RCC 7860 (cell line): ENCODE measurements around the gene RRP1.
"Not testable (repeated sequence)": the region's sequence is repeated elsewhere in the genome, so short reads cannot be mapped to it uniquely, and the experiment has no call there.

Source experiments
- DNase-seq: peaks from one replicate; pipeline ENCODE4 v3.0.0-alpha.2; 2015; ENCODE audit warnings: low spot score
- FAIRE-seq: peaks from 2 replicates; lab custom pipeline; 2012; peaks lifted over from hg19 to GRCh38; lab: Jason Lieb, UNC

Gene RRP1

GRCh38 chr21:43834146-43834905 is 44.9 kb downstream of the RRP1 start:
- DNase-seq (no peak), FAIRE-seq (no peak)

- no peak for FAIRE-seq
- DNase-seq = no peak
Observed at GRCh38 chr21:43835050-43835449, 45.7 kb downstream of the RRP1 start.

DNA sequence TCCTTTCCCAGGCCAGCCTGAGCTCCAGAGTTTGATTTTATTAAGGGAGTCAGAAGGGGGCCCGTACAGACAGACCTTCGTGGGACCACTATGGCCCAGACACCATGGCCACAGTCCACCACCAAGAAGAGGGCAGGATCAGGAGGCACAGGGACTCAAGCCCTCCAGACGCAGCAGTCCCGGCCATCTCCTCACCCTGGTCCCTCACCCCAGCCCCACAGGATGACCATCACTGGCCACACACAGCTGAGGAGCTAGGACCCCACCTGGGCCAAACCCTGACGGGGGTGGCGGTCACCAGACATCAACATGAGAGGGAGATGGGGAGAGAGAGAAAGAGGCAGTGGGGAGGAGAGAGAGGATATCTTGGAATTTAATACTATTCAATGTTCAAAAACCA is 46.5 kb downstream of the RRP1 start:
- FAIRE-seq = no peak

GRCh38 chr21:43836616-43837015 is 47.2 kb downstream of the RRP1 start:
- DNase-seq = no peak
- FAIRE-seq = no peak

More for the DNA sequence above, 46.5 kb downstream of the RRP1 start:
- no peak for DNase-seq

DNA sequence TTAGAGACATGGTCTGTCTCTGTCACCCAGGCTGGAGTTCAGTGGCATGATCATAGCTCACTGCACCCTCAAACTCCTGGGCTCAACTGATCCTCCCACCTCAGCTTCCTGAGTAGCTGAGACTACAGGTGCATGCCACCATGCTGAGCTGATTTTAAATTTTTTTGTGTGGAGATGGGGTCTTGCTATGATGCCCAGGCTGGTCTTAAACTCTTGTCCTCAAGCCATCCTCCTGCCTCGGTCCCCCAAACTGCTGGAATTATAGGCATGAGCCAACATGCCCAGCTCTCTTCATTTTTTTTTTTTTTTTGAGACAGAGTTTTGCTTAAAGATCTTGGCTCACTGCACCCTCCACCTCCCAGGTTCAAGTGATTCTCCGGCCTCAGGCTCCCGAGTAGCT is 50.9 kb downstream of the RRP1 start:
- DNase-seq = no peak
- FAIRE-seq = no peak

GRCh38 chr21:43842742-43843141 is 53.4 kb downstream of the RRP1 start:
- DNase-seq = no peak

GRCh38 chr21:43844906-43845305 is 55.5 kb downstream of the RRP1 start:
- DNase-seq, FAIRE-seq: not testable (repeated sequence)

More at GRCh38 chr21:43842742-43843141, 53.4 kb downstream of the RRP1 start:
- FAIRE-seq = no peak

- no peak for DNase-seq
- no peak for FAIRE-seq
Observed at GRCh38 chr21:43845386-43845785, 56.0 kb downstream of the RRP1 start.

GRCh38 chr21:43846430-43846829 is 57.1 kb downstream of the RRP1 start:
- FAIRE-seq (no peak), DNase-seq (no peak)

- FAIRE-seq (no peak), DNase-seq (no peak)
Observed at GRCh38 chr21:43847301-43847700, 57.9 kb downstream of the RRP1 start.

DNA sequence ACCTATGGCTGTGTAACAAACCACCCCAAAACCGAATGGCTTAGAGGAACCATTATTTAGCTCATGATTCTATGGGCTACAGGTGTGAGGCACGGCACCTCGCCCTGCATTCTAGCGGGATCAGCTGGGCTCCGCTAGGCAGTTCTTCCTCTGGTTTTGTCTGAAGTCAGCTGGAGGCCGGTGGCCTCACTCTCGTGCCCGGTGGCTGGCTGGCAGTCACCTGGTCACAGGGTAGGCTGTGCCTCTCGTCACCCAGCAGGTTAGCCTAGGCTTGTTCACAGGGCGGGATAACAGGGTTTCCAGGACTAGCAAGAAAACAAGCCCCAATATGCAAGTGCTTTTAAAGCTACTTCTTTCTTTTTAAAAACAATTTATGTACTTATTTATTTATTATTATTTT is 59.4 kb downstream of the RRP1 start:
- DNase-seq = no peak
- FAIRE-seq = no peak

DNA sequence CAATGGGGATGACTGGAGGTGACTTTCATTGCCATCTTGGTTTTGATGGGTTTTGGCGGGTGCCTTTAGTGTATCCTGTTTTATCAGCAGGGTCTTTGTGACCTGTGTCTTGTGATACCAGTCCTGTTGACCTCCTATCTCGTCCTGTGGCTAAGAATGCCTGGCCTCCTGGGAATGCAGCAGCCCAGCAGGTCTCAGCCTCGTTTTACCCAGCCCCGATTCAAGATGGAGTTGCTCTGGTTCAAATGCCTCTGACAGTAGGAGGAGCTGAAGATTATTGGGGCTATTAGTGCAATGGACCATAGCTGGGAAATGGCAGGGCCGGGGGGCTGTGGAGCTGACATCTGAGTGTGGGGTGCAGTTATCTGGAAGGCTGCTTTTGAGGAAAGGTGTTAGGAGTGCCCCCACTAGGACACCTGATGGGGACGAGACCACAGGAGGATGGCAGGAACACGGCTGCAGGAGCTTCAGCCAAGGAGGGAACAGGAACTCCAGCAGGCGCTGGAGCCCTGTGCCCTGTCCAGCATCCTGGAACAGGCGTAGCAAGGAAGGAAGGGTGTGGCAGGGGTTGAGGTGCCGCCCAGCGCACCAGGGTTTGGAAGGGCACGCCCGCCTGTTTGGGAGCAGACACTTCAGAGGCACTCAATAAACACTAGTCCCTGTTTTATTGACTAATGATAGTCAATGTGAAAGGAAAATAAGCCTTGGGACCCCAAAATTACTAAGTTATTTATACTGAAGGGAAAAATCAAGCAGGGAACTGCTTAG is 60.3 kb downstream of the RRP1 start:
- no peak for FAIRE-seq

GRCh38 chr21:43850728-43851295 is 61.4 kb downstream of the RRP1 start:
- DNase-seq = no peak

More for the DNA sequence above, 60.3 kb downstream of the RRP1 start:
- DNase-seq = no peak

GRCh38 chr21:43851593-43851992 is 62.2 kb downstream of the RRP1 start:
- FAIRE-seq (no peak), DNase-seq (no peak)

More at GRCh38 chr21:43850728-43851295, 61.4 kb downstream of the RRP1 start:
- no peak for FAIRE-seq

DNA sequence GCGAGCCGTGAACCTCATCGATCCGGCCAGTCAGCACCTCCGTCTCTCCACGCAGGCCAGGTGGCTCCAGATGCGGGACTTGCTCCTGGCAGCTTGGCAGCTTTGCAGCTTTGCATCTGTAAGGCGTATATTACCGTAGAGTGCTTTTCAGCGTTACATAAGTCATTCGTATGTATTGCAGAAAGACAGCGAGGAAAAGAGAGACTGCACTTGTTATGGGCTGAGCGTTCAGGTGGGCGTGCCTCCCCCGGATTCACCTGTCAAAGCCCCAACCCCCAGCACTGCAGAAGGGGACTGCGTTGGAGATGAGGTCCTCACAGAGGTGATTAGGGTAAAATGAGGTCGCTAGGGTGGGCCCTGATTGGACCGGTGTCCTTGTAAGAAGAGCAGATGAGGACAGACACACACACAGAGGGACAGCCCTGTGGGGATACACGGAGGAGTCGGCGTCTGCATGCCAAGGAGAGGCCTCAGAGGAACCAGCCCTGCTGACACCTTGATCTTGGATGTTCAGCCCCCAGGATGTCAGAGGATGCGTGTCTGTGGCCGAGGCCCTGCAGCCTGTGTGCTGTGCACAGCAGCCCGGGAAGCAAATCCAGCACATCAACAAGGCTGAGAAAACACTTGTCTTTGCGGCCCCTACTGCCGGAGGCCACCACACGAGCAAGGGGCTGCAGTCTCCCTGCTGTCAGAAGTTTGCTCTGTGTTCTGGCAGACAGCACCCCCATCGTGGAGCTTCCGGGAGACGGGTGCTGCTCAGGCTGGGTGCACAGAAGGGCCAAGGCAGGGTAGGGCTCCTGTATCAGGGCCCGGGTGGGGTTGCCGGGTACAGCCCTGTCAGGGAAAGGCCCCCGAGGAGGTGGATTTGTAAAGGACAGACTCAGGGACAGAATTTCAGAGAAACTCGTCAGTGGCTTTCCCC is 64.7 kb downstream of the RRP1 start:
- FAIRE-seq (no peak), DNase-seq (no peak)
